Germinal center (tissue), 1 donor: ENCODE measurements around the gene SHISA5.
"Not testable (repeated sequence)": the region's sequence is repeated elsewhere in the genome, so short reads cannot be mapped to it uniquely, and the experiment has no call there.

ENCODE experiments used
- DNase-seq: peaks from one replicate; pipeline ENCODE4 v3.0.0; 2012; ENCODE audit warnings: mixed read lengths, low spot score

Gene SHISA5

GRCh38 chr3:48477959-48478520 lies 25.9 kb downstream of the SHISA5 start:
- DNase-seq = no peak

DNA sequence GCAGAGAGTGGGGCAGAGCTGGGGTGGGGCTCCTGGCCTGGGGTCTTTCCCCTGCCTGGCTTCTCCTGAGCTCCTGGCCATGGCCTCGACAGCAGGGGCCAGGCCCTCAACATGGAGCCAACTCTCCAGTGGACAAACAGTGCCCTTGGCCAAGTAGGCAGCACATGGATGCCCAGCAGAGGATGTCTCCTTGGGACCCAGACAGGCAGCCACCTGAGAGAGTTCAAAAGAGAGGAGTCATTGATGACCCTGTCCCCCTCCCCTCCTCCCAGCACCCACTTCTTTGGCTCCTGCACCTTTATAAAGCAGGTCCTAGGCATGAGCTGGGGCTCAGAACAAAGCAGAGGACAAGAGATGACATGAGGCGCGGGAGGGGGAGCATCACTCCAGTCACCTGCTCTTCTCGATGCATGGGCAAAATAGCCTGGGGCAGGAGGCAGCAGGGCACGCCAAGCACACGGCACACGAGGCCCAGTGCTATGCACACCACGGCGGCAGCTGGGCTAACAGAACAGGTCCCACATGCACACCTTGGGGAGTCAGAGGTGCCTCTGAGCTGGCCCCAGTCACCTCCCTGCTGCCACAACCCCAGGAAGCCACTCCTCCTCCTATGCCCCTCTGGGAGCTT lies 27.4 kb downstream of the SHISA5 start:
- no peak for DNase-seq

- DNase-seq = no peak
Measured at GRCh38 chr3:48475188-48475587, 28.8 kb downstream of the SHISA5 start.

GRCh38 chr3:48474619-48475018 lies 29.4 kb downstream of the SHISA5 start:
- no peak for DNase-seq

- DNase-seq = not testable (repeated sequence)
Measured at GRCh38 chr3:48474031-48474430, 29.9 kb downstream of the SHISA5 start.

- no peak for DNase-seq
Measured at GRCh38 chr3:48473617-48473952, 30.4 kb downstream of the SHISA5 start.

- peak; percentile 96 for DNase-seq
Measured at GRCh38 chr3:48472923-48473616, 30.9 kb downstream of the SHISA5 start.

GRCh38 chr3:48472673-48472922 lies 31.4 kb downstream of the SHISA5 start:
- DNase-seq = no peak

- no peak for DNase-seq
Measured at GRCh38 chr3:48470286-48470685, 33.7 kb downstream of the SHISA5 start.

DNA sequence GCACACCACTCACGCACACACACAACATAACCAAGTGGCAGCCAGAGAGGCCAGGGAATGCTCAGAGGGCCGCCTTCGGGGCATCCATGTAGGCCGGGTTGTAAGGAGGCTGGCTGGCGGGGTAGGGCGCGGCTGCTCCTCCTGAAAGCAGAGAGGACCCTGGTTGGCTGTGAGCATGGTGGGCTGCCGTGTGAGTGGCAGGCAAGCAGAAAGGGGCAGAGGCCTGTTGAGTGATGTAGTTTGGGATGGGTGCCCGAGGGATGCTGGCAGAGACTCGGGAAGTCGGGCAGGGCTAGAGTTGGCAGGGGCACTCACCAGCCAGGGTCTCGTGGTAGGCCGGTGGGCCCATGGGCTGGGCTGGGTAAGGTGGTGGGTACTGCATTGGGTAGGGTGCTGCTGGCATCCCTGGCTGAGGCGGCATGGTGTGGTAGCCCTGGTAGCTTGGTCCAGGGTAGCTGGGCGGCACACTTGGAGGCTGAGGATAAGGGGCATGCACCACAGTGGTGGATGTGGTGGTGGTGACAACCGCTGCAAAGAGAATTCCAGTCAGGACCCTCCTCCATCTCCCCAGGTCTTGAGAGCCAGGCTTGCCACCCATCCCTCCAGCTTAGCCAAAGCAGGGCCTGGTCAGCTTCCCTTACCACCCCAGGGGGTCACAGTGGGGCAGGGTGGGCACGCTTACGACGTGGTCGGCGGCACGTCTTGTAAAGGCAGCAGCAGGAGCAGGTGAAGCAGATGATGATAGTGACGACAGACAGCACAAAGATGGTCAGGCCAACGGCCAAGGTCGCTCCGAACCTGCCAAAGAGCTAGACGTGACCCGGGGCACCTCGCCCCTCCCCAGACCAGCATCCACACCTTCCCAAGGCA lies 34.7 kb downstream of the SHISA5 start:
- no peak for DNase-seq

GRCh38 chr3:48468329-48468731 lies 35.6 kb downstream of the SHISA5 start:
- no peak for DNase-seq

- DNase-seq = no peak
Measured at GRCh38 chr3:48467473-48468267, 36.3 kb downstream of the SHISA5 start.

GRCh38 chr3:48467110-48467454 lies 36.9 kb downstream of the SHISA5 start:
- no peak for DNase-seq

GRCh38 chr3:48466386-48467109 lies 37.4 kb downstream of the SHISA5 start:
- peak; percentile 47 for DNase-seq

GRCh38 chr3:48465531-48466378 lies 38.2 kb downstream of the SHISA5 start:
- DNase-seq = peak; percentile 91

DNA sequence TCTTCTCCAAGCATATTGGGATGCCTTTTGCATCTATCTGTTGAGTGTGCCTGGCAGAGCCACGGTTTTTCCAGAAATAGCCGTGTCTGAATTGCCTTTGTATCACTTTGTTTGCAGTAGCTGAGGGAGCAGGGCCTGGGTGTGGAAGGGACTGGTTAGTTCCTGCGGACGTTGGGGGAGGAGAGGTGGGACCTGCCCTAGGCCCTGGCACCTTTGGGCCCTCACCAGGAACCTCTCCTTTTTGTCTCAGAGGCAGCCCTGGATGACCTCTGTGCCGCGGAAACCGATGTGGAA lies 38.8 kb downstream of the SHISA5 start:
- no peak for DNase-seq

DNA sequence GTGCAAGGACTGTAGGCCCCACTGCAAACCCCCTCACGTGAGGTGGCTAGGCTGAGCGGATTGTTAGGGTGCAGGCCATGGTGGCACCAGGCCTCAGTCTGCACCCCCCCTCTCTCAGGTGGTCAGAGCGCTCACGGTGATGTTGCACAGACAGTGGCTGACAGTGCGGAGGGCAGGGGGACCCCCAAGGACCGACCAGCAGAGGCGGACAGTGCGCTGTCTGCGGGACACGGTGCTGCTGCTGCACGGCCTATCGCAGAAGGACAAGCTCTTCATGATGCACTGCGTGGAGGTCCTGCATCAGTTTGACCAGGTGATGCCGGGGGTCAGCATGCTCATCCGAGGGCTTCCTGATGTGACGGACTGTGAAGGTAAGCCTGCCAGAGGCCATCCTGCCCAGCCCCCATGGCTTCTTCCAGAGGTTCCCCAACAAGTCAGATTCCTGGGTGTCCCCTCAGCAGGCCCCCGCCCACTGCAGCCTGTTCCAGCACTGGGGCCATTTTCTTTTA lies 39.2 kb downstream of the SHISA5 start:
- no peak for DNase-seq

GRCh38 chr3:48463703-48464102 lies 40.3 kb downstream of the SHISA5 start:
- DNase-seq = no peak

DNA sequence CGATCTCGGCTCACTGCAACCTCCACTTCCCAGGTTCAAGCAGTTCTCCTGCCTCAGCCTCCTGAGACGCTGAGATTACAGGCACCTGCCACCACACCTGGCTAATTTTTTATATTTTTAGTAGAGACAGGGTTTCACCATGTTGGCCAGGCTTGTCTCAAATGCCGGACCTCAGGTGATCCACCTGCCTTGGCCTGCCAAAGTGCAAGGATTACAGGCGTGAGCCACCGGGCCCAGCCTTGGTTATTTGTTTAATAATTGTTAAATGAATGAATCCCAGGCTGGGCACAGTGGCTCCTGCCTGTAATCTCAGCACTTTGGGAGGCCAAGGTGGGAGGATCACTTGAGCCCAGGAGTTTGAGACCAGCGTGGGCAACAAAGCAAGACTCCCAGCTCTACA lies 42.2 kb downstream of the SHISA5 start:
- DNase-seq = not testable (repeated sequence)

DNA sequence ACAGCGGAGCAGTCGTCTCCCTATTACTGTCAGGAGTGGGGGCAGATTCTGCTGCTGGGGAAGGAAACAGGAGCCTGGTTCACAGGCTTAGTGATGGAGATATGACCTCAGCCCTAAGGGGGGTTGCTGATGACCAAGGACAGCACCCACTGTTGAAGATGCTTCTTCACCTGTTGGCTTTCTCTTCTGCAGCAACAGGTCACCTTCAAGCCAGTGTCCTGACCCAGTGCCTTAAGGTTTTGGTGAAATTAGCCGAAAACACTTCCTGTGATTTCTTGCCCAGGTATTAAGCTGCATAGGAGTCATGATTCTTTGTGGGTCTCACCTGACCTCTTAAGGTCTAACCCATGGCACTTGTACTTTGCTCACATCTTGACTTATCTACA lies 43.5 kb downstream of the SHISA5 start:
- no peak for DNase-seq
